Natural killer cell treated with Interleukin-12 subunit alpha and Interleukin-12 subunit beta and Interleukin-15 and Interleukin-18, amount 100 ng/mL, for 72 hours (primary cell): ENCODE results near the gene TMF1. TPM values are rescaled to one million over a fixed set of nuclear protein-coding genes. Genes with fewer than 3 reads are reported as not detected.

ENCODE experiments used
- ATAC-seq, 2 donors: fragments of 150-1000 bp; cut with Tn5 transposase in 1 of 2; sonication (Bioruptor Pico), chemical (Tn5 transposase) in 1 of 2; 2 replicates each; pipeline ENCODE4 v1.10.0; 2021
- DNase-seq: peaks from one replicate; pipeline ENCODE4 v3.0.0; 2022; ENCODE audit warnings: low spot score
- H3K27ac Mint-ChIP-seq, 2 donors: 1 replicate in 1 of 2; 2 replicates in 1 of 2; pipeline ENCODE4 v1.8.0; 2022; ENCODE audit warnings: mixed read lengths in 2 of 2, mild to moderate bottlenecking in 1 of 2, moderate library complexity in 1 of 2
- H3K27me3 Mint-ChIP-seq, 2 donors: 1 replicate in 1 of 2; 2 replicates in 1 of 2; pipeline ENCODE4 v1.8.0; 2022; ENCODE audit warnings: mixed read lengths in 2 of 2
- H3K36me3 Mint-ChIP-seq: one replicate; pipeline ENCODE4 v1.8.0; 2022; ENCODE audit warnings: mixed read lengths
- H3K4me1 Mint-ChIP-seq, 2 donors: 1 replicate in 1 of 2; 2 replicates in 1 of 2; pipeline ENCODE4 v1.8.0; 2022; ENCODE audit warnings: low read depth in 2 of 2, mixed read lengths in 2 of 2, mild to moderate bottlenecking in 1 of 2
- H3K4me3 Mint-ChIP-seq: one replicate; pipeline ENCODE4 v1.8.0; 2022; ENCODE audit warnings: mixed read lengths
- H3K9me3 Mint-ChIP-seq: 2 replicates; pipeline ENCODE4 v1.8.0; 2022; ENCODE audit warnings: mixed read lengths
- total RNA-seq, 2 donors: library from RNA; stranded (reverse); gene quantifications; one replicate each; pipeline ENCODE4 v1.2.3, GENCODE V29; 2022

The TMF1 gene
- 10 to 100 TPM; 42.2 to 43.7 TPM for total RNA-seq

DNA sequence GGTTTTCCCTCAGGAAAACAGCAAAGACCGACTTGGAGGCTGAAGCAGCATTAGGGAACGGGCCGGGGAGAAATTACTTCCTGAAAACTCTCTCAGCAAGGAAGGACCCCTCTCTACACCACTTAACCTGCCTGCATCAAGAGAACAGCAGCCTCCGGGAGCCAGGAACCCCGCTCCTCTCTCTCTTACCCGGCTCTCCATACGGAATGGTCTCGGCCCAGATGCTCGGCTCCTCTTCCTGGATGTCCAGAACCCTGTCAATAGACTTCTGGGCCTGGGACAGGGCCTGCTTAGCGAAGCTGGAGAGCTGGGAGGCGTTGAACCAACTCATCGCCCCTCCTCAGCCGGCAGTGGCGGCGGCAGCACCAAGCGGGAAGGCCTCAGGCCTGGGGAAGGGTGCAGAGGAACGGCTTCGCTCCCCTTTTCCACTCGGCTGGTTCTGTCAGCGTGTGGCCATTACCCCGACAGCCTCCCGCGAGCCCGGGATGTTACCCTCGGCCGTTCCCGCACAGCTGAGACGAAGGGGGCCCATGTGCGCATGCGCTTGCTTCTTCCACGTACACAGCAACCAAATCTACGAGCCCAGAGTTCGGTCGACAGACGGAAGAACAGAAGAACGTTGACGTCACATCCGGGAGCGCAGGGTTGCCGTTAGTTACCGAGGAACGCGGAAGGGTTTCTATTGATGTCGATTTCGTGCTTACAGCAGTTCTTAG lies at the start of gene TMF1:
TSS of gene TMF1 (minus strand) at position 578 of the 716 bp plus-strand sequence. CDS start at position 331, 247 bp downstream.
- DNase-seq (peak; percentile 98), ATAC-seq (peak; percentile 97 to 99)
- Mint-ChIP-seq H3K9me3 (no peaks in the 10 kb centered on the region), H3K36me3 (peaks cover 17% of the 10 kb centered on the region), H3K4me3 (peak within 1 kb of the TSS; percentile 89), H3K4me1 (peaks cover 33 to 40% of the 10 kb centered on the region in 2 donors), H3K27ac (peak within 1 kb of the TSS; percentile 96 to 99), H3K27me3 (no peaks in the 10 kb centered on the region)

- H3K27ac Mint-ChIP-seq: peak overlapping the region in 1 of 2 donors; percentile 32
- ATAC-seq (no peak), DNase-seq (no peak)
- no peak overlapping the region for H3K4me3 Mint-ChIP-seq
- H3K27me3 Mint-ChIP-seq: no peaks in the 10 kb centered on the region
- peaks cover 51 to 56% of the 10 kb centered on the region in 2 donors for H3K4me1 Mint-ChIP-seq
- no peaks in the 10 kb centered on the region for H3K9me3 Mint-ChIP-seq
- H3K36me3 Mint-ChIP-seq: peaks cover 42% of the 10 kb centered on the region
Measured at GRCh38 chr3:69099576-69099975, 47.4 kb upstream of the TMF1 start.

DNA sequence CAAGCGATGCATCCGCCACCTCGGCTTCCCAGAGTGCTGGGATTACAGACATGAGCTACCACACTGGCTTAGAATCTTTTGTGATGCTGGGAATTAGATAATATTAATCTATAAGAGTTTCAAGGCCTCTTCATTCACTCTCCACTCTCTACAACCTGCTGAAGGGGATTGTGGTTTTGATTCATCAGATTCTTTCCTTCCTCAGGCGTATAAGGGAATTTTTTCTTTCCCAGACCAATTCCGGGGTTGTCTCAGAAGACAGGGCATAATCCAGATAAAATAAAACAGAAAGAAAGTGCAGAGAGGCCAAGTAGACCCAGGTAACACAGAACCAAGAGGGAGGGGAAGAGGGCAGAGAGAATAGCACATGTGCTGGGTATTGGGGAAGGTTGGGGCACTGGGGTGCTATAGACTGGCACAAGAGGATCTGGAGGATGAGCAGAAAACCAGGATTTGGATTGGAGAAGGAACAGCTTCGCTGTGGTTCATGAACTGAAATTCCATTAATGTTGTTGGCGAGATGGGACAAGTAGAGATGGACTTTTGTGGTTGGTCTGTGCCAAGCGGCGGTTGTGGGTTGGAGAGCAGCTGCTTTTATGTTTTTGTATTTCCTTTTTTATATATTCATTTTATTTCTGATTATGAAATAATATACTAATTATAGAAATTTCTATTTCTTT lies 45.4 kb upstream of the TMF1 start:
- Mint-ChIP-seq H3K36me3 (peaks cover 31% of the 10 kb centered on the region), H3K4me3 (peak overlapping the region; percentile 7), H3K4me1 (peaks cover 60 to 67% of the 10 kb centered on the region in 2 donors), H3K27me3 (no peaks in the 10 kb centered on the region), H3K9me3 (no peaks in the 10 kb centered on the region), H3K27ac (peak overlapping the region; percentile 53 to 90)
- ATAC-seq (no peak), DNase-seq (no peak)

DNA sequence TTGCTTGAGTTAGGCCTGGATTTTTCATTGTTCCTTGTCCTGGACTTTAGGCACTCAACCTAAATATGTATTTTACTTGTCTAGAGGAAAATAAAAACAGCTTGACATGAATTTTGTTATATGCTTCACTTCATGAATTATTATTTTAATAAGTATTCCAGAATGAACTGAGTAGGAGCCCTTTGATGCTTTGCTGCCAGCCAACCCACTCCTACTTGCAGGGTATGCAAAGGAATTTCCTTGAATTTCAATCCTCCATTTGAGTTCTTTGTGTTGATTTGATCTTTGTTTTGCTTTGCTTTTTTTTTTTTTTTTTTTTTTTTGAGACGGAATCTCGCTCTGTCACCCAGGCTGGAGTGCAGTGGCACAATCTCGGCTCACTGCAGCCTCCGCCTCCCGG lies 44.2 kb upstream of the TMF1 start:
- Mint-ChIP-seq H3K4me1 (peaks cover 63 to 74% of the 10 kb centered on the region in 2 donors), H3K4me3 (peak overlapping the region; percentile 88), H3K27me3 (no peaks in the 10 kb centered on the region), H3K27ac (peak overlapping the region; percentile 90 to 93), H3K36me3 (peaks cover 22% of the 10 kb centered on the region), H3K9me3 (no peaks in the 10 kb centered on the region)
- no peak for ATAC-seq
- no peak for DNase-seq

DNA sequence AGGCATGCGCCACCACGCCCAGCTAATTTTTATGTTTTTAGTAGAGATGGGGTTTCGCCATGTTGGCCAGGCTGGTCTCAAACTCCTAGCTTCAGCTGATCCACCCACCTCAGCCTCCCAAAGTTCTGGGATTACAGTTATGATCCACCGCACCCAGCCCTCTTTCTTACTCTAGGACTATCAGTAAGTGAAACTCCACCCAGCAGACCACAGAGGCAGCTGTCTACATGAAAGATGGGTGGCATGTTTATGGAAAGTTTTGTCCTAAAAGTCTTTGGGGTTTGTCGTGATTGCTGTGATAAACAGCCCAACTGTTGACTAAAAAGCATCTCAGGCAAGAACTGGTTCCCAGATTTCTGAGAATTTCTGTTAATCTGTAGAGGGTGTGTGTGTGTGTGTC lies 43.5 kb upstream of the TMF1 start:
- Mint-ChIP-seq H3K9me3 (no peaks in the 10 kb centered on the region), H3K4me3 (peak overlapping the region; percentile 88), H3K27ac (peak overlapping the region; percentile 90 to 93), H3K4me1 (peaks cover 67 to 77% of the 10 kb centered on the region in 2 donors), H3K36me3 (peaks cover 25% of the 10 kb centered on the region), H3K27me3 (no peaks in the 10 kb centered on the region)
- ATAC-seq (no peak), DNase-seq (no peak)

DNA sequence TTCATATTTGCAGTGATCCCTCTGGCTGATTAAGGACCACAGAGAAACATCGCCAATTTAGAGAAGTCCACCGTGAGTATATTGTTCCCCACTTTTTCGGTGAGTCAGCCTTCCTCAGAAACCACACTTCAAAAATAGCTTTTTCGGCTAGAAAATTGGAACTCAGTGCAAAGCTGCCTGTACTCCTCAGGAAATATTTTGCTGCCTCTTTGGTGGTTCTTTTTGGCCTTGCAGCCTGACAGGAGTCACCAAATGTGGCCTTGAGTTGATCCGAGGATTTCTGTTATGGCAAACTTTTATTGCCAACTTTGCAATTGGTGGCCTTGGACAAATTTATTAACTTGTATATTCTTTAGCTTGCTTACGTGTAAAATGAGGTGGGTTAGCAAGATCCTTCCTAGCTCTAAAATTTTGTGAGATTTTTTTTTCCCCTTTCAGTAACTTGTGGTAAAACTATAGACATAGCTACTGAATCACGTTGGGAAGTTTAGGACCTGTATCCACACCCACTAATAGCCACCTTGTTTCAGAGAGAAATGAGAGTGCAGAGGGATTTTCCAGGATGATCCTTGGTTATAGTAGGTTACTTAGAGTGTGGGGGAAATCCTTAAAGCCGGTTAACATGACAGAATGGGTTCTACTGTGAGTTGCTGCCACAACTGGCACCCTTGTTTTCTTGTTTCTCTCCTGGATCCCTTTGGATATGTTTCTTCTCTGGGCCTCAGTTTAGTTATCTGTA lies 42.5 kb upstream of the TMF1 start:
- Mint-ChIP-seq H3K27me3 (no peaks in the 10 kb centered on the region), H3K27ac (peak overlapping the region; percentile 90 to 93), H3K4me3 (peak overlapping the region; percentile 88), H3K4me1 (peaks cover 72 to 78% of the 10 kb centered on the region in 2 donors), H3K36me3 (peaks cover 28% of the 10 kb centered on the region), H3K9me3 (no peaks in the 10 kb centered on the region)
- ATAC-seq: peak; percentile 24 to 51
- no peak for DNase-seq

DNA sequence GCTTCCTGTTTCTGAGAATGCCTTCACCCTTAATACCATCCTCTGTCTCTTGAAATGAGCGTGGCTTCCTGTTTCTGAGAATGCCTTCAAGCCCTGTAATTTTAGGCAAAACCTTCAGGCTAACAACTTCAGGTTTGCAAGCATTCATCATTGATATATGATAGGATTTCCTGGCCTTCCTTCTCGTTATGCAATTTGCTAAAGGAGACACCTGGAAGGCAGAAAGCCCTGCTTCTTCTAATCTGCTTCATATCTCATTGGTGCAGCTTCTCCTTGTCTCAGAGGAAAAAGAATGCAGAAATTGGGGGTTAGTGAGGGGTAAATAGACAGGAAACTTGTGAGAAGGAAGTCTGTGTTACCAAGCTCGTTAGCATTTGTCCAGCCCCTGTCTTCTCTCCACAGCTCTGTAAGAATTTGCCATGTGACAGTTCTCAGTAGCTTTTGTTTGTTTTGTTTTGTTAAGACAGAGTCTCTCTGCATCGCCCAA lies 39.9 kb upstream of the TMF1 start:
- peaks cover 23% of the 10 kb centered on the region for H3K36me3 Mint-ChIP-seq
- H3K4me1 Mint-ChIP-seq: peaks cover 72 to 74% of the 10 kb centered on the region in 2 donors
- H3K27ac Mint-ChIP-seq: peak overlapping the region; percentile 90 to 93
- no peaks in the 10 kb centered on the region for H3K9me3 Mint-ChIP-seq
- ATAC-seq (peak; percentile 81 to 85), DNase-seq (no peak)
- no peaks in the 10 kb centered on the region for H3K27me3 Mint-ChIP-seq
- H3K4me3 Mint-ChIP-seq: peak overlapping the region; percentile 88

GRCh38 chr3:69091389-69092029 lies 39.4 kb upstream of the TMF1 start:
- Mint-ChIP-seq H3K9me3 (no peaks in the 10 kb centered on the region), H3K4me3 (peak overlapping the region; percentile 88), H3K36me3 (peaks cover 23% of the 10 kb centered on the region), H3K27me3 (no peaks in the 10 kb centered on the region), H3K27ac (peak overlapping the region; percentile 90 to 93), H3K4me1 (peaks cover 71 to 72% of the 10 kb centered on the region in 2 donors)
- no peak for ATAC-seq
- DNase-seq: no peak

GRCh38 chr3:69090021-69090420 lies 37.9 kb upstream of the TMF1 start:
- ATAC-seq: no peak

GRCh38 chr3:69088063-69088462 lies 35.9 kb upstream of the TMF1 start:
- peak overlapping the region; percentile 88 to 90 for H3K27ac Mint-ChIP-seq
- peaks cover 24% of the 10 kb centered on the region for H3K36me3 Mint-ChIP-seq
- no peak for ATAC-seq
- H3K4me3 Mint-ChIP-seq: peak overlapping the region; percentile 91
- H3K27me3 Mint-ChIP-seq: no peaks in the 10 kb centered on the region
- H3K9me3 Mint-ChIP-seq: no peaks in the 10 kb centered on the region
- H3K4me1 Mint-ChIP-seq: peaks cover 63 to 68% of the 10 kb centered on the region in 2 donors
- no peak for DNase-seq

More at GRCh38 chr3:69090021-69090420, 37.9 kb upstream of the TMF1 start:
- no peaks in the 10 kb centered on the region for H3K27me3 Mint-ChIP-seq
- no peaks in the 10 kb centered on the region for H3K9me3 Mint-ChIP-seq
- H3K4me3 Mint-ChIP-seq: peak overlapping the region; percentile 91
- peaks cover 67 to 68% of the 10 kb centered on the region in 2 donors for H3K4me1 Mint-ChIP-seq
- DNase-seq: no peak
- H3K27ac Mint-ChIP-seq: peak overlapping the region; percentile 90 to 93
- peaks cover 24% of the 10 kb centered on the region for H3K36me3 Mint-ChIP-seq

DNA sequence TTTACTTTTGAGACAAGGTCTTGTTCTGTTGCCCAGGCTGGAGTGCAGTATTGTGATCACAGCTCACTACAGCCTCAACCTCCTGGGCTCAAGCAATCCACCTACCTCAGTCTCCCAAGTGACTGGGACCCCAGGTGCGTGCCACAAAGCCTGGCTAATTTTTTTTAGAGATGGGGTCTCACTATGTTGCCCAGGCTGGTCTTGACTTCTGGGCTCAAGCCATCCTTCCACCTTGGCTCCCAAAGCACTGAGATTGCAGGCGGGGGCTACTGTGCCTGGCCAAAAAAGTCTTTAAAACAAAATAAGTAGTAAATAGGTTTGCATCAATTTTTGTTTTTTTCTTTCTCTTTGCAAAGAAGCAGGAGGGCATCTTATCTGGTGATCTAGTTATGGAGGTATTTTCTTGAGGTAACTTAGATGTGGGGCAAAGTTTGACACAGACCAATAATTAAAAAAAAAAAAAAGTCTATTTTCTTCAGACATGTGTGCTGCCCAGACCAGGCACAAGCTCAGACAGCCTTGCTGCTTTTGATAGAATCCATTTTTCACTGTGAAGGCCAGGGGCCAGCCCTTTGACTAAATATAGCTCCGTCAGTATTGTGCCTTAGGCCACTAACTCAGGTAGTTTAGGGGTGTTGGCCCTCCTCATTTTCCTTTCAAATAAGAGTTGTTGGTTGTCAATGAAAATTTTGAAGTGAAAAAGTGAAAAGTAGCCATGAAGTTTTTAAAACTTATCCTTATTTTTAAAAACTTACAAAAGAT lies 35.1 kb upstream of the TMF1 start:
- peaks cover 24% of the 10 kb centered on the region for H3K36me3 Mint-ChIP-seq
- no peak for DNase-seq

GRCh38 chr3:69085833-69086722 lies 33.9 kb upstream of the TMF1 start:
- Mint-ChIP-seq H3K36me3 (peaks cover 24% of the 10 kb centered on the region), H3K4me3 (peak overlapping the region; percentile 95), H3K9me3 (no peaks in the 10 kb centered on the region), H3K27ac (peak overlapping the region; percentile 92 to 100), H3K27me3 (no peaks in the 10 kb centered on the region), H3K4me1 (peaks cover 64 to 72% of the 10 kb centered on the region in 2 donors)
- peak in 1 of 2 donors; percentile 10 for ATAC-seq
- DNase-seq: no peak

More for the DNA sequence above, 35.1 kb upstream of the TMF1 start:
- Mint-ChIP-seq H3K27me3 (no peaks in the 10 kb centered on the region), H3K4me3 (peak overlapping the region; percentile 91), H3K27ac (peak overlapping the region; percentile 88 to 90), H3K4me1 (peaks cover 65 to 69% of the 10 kb centered on the region in 2 donors), H3K9me3 (no peaks in the 10 kb centered on the region)
- ATAC-seq: no peak
